ENCODE measurements around the gene ARGLU1. TPM values are rescaled to one million over a fixed set of nuclear protein-coding genes. Genes with fewer than 3 reads are reported as not detected.

The ARGLU1 gene
- total RNA-seq, 1 experiment from 2014 or later: 94.4 TPM

GRCh38 chr13:106515635-106516254 is 52.2 kb downstream of the ARGLU1 start:
- no peaks in the 10 kb centered on the region for H3K27me3 Mint-ChIP-seq (ENCODE audit: insufficient read depth, unreplicated experiment)
- CTCF ChIA-PET: interaction anchor here (1.0 to 2.0 kb wide), 2 partner anchors 11 to 1944 kb away, joined by 3 to 10 read pairs; no protein-coding TSS in a partner anchor

GRCh38 chr13:106514928-106515634 is 52.9 kb downstream of the ARGLU1 start:
- intact Hi-C loops (cut with micrococcal nuclease): loop anchor here (5.0 kb wide), 1 partner anchor 523 kb away; no protein-coding TSS in a partner anchor
- Mint-ChIP-seq H3K27ac (ENCODE audit: low read depth, unreplicated experiment) (peak overlapping the region; percentile 96), H3K4me1 (ENCODE audit: insufficient read depth, unreplicated experiment) (peaks cover 33% of the 10 kb centered on the region), H3K36me3 (ENCODE audit: insufficient read depth, unreplicated experiment) (peaks cover 25% of the 10 kb centered on the region), H3K4me3 (ENCODE audit: unreplicated experiment) (no peak overlapping the region), H3K9me3 (ENCODE audit: unreplicated experiment) (no peaks in the 10 kb centered on the region), H3K27me3 (ENCODE audit: insufficient read depth, unreplicated experiment) (no peaks in the 10 kb centered on the region)
- no peak for DNase-seq (ENCODE audit: unreplicated experiment)
- ChIA-PET CTCF (interaction anchor here (0.6 to 2.0 kb wide), 5 partner anchors 10 to 1943 kb away, joined by 3 to 10 read pairs (median 3); no protein-coding TSS in a partner anchor), POLR2A (interaction anchor here (0.6 to 2.3 kb wide), 3 partner anchors 11 to 20 kb away, joined by 3 to 9 read pairs (median 5); no protein-coding TSS in a partner anchor)
- BruUV-seq (replicated peaks): no TSS peak
- no peak for TF ChIP-seq CTCF (IDR thresholded peaks at IDR 0.05; ENCODE audit: unreplicated experiment)

More at GRCh38 chr13:106515635-106516254, 52.2 kb downstream of the ARGLU1 start:
- Mint-ChIP-seq H3K4me1 (ENCODE audit: insufficient read depth, unreplicated experiment) (peaks cover 38% of the 10 kb centered on the region), H3K4me3 (ENCODE audit: unreplicated experiment) (no peak overlapping the region), H3K9me3 (ENCODE audit: unreplicated experiment) (no peaks in the 10 kb centered on the region), H3K36me3 (ENCODE audit: insufficient read depth, unreplicated experiment) (peaks cover 29% of the 10 kb centered on the region), H3K27ac (ENCODE audit: low read depth, unreplicated experiment) (peak overlapping the region; percentile 51)
- POLR2A ChIA-PET: interaction anchor here (0.6 kb wide), 1 partner anchor 17 kb away, joined by 3 read pairs; no protein-coding TSS in a partner anchor
- DNase-seq (ENCODE audit: unreplicated experiment): no peak
- no TSS peak for BruUV-seq (replicated peaks)
- intact Hi-C loops (cut with micrococcal nuclease): no loop called here
- TF ChIP-seq CTCF (IDR thresholded peaks at IDR 0.05; ENCODE audit: unreplicated experiment): no peak

- peak overlapping the region; percentile 96 for H3K27ac Mint-ChIP-seq (ENCODE audit: low read depth, unreplicated experiment)
Measured at GRCh38 chr13:106513025-106513983, 54.6 kb downstream of the ARGLU1 start.

More at GRCh38 chr13:106513025-106513983, 54.6 kb downstream of the ARGLU1 start:
- ChIA-PET POLR2A (interaction anchor here (1.0 to 3.0 kb wide), 9 partner anchors 9 to 284 kb away, joined by 3 to 12 read pairs (median 6); partner anchors contain the start of gene EFNB2), CTCF (interaction anchor here (0.6 to 2.0 kb wide), 4 partner anchors 19 to 1942 kb away, joined by 4 to 10 read pairs (median 5); no protein-coding TSS in a partner anchor)
- H3K36me3 Mint-ChIP-seq (ENCODE audit: insufficient read depth, unreplicated experiment): peaks cover 30% of the 10 kb centered on the region
- BruUV-seq (replicated peaks): no TSS peak
- TF ChIP-seq CTCF (IDR thresholded peaks at IDR 0.05; ENCODE audit: unreplicated experiment): no peak
- DNase-seq (ENCODE audit: unreplicated experiment): peak; percentile 78
- H3K4me1 Mint-ChIP-seq (ENCODE audit: insufficient read depth, unreplicated experiment): peaks cover 32% of the 10 kb centered on the region
- intact Hi-C loops (cut with micrococcal nuclease): loop anchor here (5.0 kb wide), 1 partner anchor 521 kb away; no protein-coding TSS in a partner anchor
- H3K27me3 Mint-ChIP-seq (ENCODE audit: insufficient read depth, unreplicated experiment): no peaks in the 10 kb centered on the region
- H3K4me3 Mint-ChIP-seq (ENCODE audit: unreplicated experiment): peak overlapping the region; percentile 45
- H3K9me3 Mint-ChIP-seq (ENCODE audit: unreplicated experiment): no peaks in the 10 kb centered on the region
